IMR-90 (cell line): ENCODE results near the gene C1orf159. TPM values are rescaled to one million over a fixed set of nuclear protein-coding genes. Genes with fewer than 3 reads are reported as not detected.

Experiments
- CEBPB ChIP-seq: IDR thresholded peaks from 2 replicates; pipeline ENCODE4 v1.6.1; 2012; ENCODE audit warnings: low read depth, low read length, improper control_type of control experiment
- POLR2A ChIP-seq: IDR thresholded peaks from 2 replicates; pipeline ENCODE4 v1.6.1; 2012; ENCODE audit warnings: mild to moderate bottlenecking, low read depth, low read length
- RAD21 ChIP-seq: IDR thresholded peaks from 2 replicates; pipeline ENCODE4 v1.6.1; 2012; ENCODE audit warnings: low read length, improper control_type of control experiment
- RFX5 ChIP-seq: IDR thresholded peaks from 2 replicates; pipeline ENCODE4 v1.8.0; 2012; ENCODE audit warnings: low read depth, mild to moderate bottlenecking, low read length, moderate library complexity
- polyA plus RNA-seq, 3 experiments: library from polyadenylated mRNA; depleted of rRNA; stranded (reverse); fragments of >200 nt; gene quantifications; 2 replicates each; pipeline ENCODE4 v1.2.3, GENCODE V29; 2012; ENCODE audit warnings: low replicate concordance in 1 of 3
- total RNA-seq: library from RNA; depleted of rRNA; stranded (reverse); fragments of >200 nt; gene quantifications from 2 replicates; pipeline ENCODE4 v1.2.3, GENCODE V29; 2012
- TF ChIP-seq, protein P1 (sequence below): fragments of 150-350 bp; IDR thresholded peaks from 2 replicates; pipeline ENCODE4 v1.6.1; 2016; ENCODE audit warnings: low read depth, mild to moderate bottlenecking, low read length, moderate library complexity, borderline replicate concordance

Gene C1orf159
- total and polyA plus RNA-seq, 2 of the 4 experiments (the other 2 are of a cell fraction): 2.9 to 12.6 TPM

DNA sequence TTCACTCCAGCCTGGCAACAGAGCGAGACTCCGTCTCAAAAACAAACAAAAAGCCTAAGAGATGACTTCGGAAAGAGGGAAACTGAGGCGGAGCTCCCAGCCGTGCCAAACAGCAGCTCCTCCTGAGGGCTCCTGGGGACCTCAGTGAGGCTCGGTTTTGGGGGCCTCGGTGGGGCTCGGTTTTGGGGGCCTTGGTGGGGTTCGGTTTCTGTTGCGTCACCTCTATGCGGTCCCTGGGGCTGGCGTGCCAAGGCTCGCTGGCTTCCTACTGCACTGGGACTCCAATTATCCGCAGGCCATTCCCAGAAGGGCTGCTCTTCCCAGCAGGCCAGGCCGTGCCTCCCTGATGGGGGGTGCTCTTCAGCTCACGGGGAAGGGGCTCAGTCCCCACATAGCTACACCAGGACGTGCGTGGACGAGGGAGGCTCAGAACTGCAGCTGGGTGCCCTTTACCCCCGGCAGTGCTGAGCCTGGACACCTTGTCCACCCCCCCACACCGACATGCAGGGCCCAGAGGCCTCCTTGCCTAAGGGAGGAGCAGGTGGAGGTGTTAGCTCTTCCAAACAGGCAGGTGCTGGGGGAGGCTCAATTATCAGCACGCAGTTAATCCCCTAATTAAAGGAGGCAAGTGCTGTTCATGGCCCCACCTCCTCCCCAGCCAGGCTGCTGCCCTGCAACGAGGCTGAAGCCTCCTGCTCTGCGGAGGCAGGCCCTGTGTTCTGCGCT, 5.1 kb upstream of the C1orf159 start (continued):
- TF ChIP-seq RAD21 (no peak), CEBPB (no peak), POLR2A (no peak), RFX5 (no peak)
- TF ChIP-seq, protein P1, sequence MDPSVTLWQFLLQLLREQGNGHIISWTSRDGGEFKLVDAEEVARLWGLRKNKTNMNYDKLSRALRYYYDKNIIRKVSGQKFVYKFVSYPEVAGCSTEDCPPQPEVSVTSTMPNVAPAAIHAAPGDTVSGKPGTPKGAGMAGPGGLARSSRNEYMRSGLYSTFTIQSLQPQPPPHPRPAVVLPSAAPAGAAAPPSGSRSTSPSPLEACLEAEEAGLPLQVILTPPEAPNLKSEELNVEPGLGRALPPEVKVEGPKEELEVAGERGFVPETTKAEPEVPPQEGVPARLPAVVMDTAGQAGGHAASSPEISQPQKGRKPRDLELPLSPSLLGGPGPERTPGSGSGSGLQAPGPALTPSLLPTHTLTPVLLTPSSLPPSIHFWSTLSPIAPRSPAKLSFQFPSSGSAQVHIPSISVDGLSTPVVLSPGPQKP: no peak
